IMR-90 (cell line): ENCODE data around the gene AMPD3. TPM values are rescaled to one million over a fixed set of nuclear protein-coding genes. Genes with fewer than 3 reads are reported as not detected.

Experiments
- ATAC-seq: fragments of 200-7000 bp; cut with Tn5 transposase; 2 replicates; pipeline ENCODE4 v1.9.1; 2020; ENCODE audit warnings: low read depth, mild to moderate bottlenecking, moderate library complexity
- BruUV-seq: library from RNA; stranded (reverse); fragments of 400-500 nt; replicated peaks from 2 replicates; lab custom pipeline; 2021; lab: Mats Ljungman, UMichigan
- CTCF ChIA-PET: fragments of 300-600 bp; formaldehyde crosslinking; extraction: SDS; loops from one replicate; lab custom pipeline; 2021; ENCODE audit warnings: antibody characterized with exemption; lab: Yijun Ruan, JAX
- POLR2A ChIA-PET: fragments of 300-600 bp; sonication (Branson Sonifier 250); formaldehyde crosslinking; loops from one replicate; lab custom pipeline; 2022; ENCODE audit warnings: antibody characterized with exemption; ENCODE audit not compliant: unreplicated experiment; lab: Charles Lee
- DNase-seq: peaks from one replicate; pipeline ENCODE4 v3.0.0; 2013
- H2AFZ ChIP-seq: replicated peaks from 2 replicates; pipeline ENCODE3; 2013; ENCODE audit warnings: low read length, mild to moderate bottlenecking; ENCODE audit not compliant: poor library complexity
- H2AK5ac ChIP-seq: 2 replicates; pipeline ENCODE4 v1.6.1; 2013; ENCODE audit warnings: low read depth, low read length, inconsistent platforms
- H2AK9ac ChIP-seq: replicated peaks from 2 replicates; pipeline ENCODE3; 2013; ENCODE audit warnings: mild to moderate bottlenecking, low read depth, low read length, moderate library complexity; ENCODE audit not compliant: poor library complexity
- H2BK120ac ChIP-seq: 2 replicates; pipeline ENCODE4 v1.6.1; 2013; ENCODE audit warnings: low read depth, low read length, inconsistent platforms
- H2BK15ac ChIP-seq: 3 replicates; pipeline ENCODE4 v1.6.1; 2013; ENCODE audit warnings: low read depth, low read length, inconsistent platforms
- H2BK20ac ChIP-seq: 2 replicates; pipeline ENCODE4 v1.6.1; 2013; ENCODE audit warnings: low read depth, mild to moderate bottlenecking, inconsistent platforms, low read length, moderate library complexity
- H2BK5ac ChIP-seq: 2 replicates; pipeline ENCODE4 v1.6.1; 2013; ENCODE audit warnings: mild to moderate bottlenecking, low read depth, low read length, inconsistent platforms; ENCODE audit not compliant: poor library complexity, severe bottlenecking
- H3K14ac ChIP-seq: replicated peaks from 2 replicates; pipeline ENCODE4 v1.6.1; 2013; ENCODE audit warnings: low read depth, low read length, inconsistent platforms
- H3K18ac ChIP-seq: 2 replicates; pipeline ENCODE4 v1.6.1; 2013; ENCODE audit warnings: low read depth, low read length, control low read depth
- H3K23ac ChIP-seq: 2 replicates; pipeline ENCODE4 v1.6.1; 2013; ENCODE audit warnings: low read depth, low read length, inconsistent platforms
- H3K27ac ChIP-seq: 2 replicates; pipeline ENCODE4 v1.5.1; 2013; ENCODE audit warnings: mild to moderate bottlenecking, control low read depth, low read length; ENCODE audit not compliant: insufficient read depth
- H3K27me3 ChIP-seq: 2 replicates; pipeline ENCODE4 v1.6.1; 2013; ENCODE audit warnings: low read length; ENCODE audit not compliant: control insufficient read depth, insufficient read depth
- H3K36me3 ChIP-seq: 2 replicates; pipeline ENCODE4 v1.6.1; 2013; ENCODE audit warnings: low read length, mixed read lengths; ENCODE audit not compliant: control insufficient read depth, insufficient read depth
- H3K4ac ChIP-seq: 2 replicates; pipeline ENCODE4 v1.6.1; 2013; ENCODE audit warnings: low read depth, low read length, inconsistent platforms
- H3K4me1 ChIP-seq: 2 replicates; pipeline ENCODE4 v1.6.1; 2013; ENCODE audit warnings: low read length, mixed read lengths; ENCODE audit not compliant: control insufficient read depth, insufficient read depth
- H3K4me2 ChIP-seq: 2 replicates; pipeline ENCODE4 v1.6.1; 2013; ENCODE audit warnings: low read depth, mild to moderate bottlenecking, control low read depth, low read length, moderate library complexity
- H3K4me3 ChIP-seq: 2 replicates; pipeline ENCODE4 v1.5.1; 2013; ENCODE audit warnings: low read depth, mild to moderate bottlenecking, control low read depth, low read length, moderate library complexity; ENCODE audit not compliant: insufficient read depth
- H3K56ac ChIP-seq: 2 replicates; pipeline ENCODE4 v1.6.1; 2013; ENCODE audit warnings: low read length, inconsistent platforms; ENCODE audit not compliant: insufficient read depth; ENCODE audit errors: extremely low read depth
- H3K79me1 ChIP-seq, 2 experiments: 2 replicates each; pipeline ENCODE4 v1.6.1; 2013; ENCODE audit warnings: low read length in 2 of 2, inconsistent platforms in 1 of 2, low read depth in 1 of 2
- H3K9ac ChIP-seq: 2 replicates; pipeline ENCODE4 v1.6.1; 2013; ENCODE audit warnings: low read depth, low read length, control low read depth
- H3K9me1 ChIP-seq: 2 replicates; pipeline ENCODE4 v1.6.1; 2013; ENCODE audit warnings: low read length, inconsistent platforms; ENCODE audit not compliant: insufficient read depth
- H3K9me3 ChIP-seq: 2 replicates; pipeline ENCODE4 v1.6.1; 2013; ENCODE audit warnings: low read length; ENCODE audit not compliant: control insufficient read depth, insufficient read depth
- H4K20me1 ChIP-seq: 2 replicates; pipeline ENCODE4 v1.6.1; 2013; ENCODE audit warnings: low read length, inconsistent platforms; ENCODE audit not compliant: insufficient read depth
- H4K5ac ChIP-seq: 2 replicates; pipeline ENCODE4 v1.6.1; 2013; ENCODE audit warnings: mild to moderate bottlenecking, low read depth, low read length, control low read depth
- H4K8ac ChIP-seq, 2 experiments: 2 replicates each; pipeline ENCODE4 v1.6.1; 2013; ENCODE audit warnings: low read depth in 2 of 2, low read length in 2 of 2, control low read depth in 1 of 2, inconsistent platforms in 1 of 2
- H4K91ac ChIP-seq: 2 replicates; pipeline ENCODE4 v1.6.1; 2013; ENCODE audit warnings: low read depth, low read length, inconsistent platforms; ENCODE audit not compliant: insufficient read depth
- BHLHE40 ChIP-seq: fragments of 150-350 bp; IDR thresholded peaks from 2 replicates; pipeline ENCODE4 v1.6.1; 2016; ENCODE audit warnings: mild to moderate bottlenecking, low read depth, low read length
- CEBPB ChIP-seq: IDR thresholded peaks from 2 replicates; pipeline ENCODE4 v1.6.1; 2012; ENCODE audit warnings: low read depth, low read length, improper control_type of control experiment
- CHD1 ChIP-seq: IDR thresholded peaks from 2 replicates; pipeline ENCODE4 v1.6.1; 2012; ENCODE audit warnings: low read depth, low read length, improper control_type of control experiment
- CTCF ChIP-seq: conservative IDR thresholded peaks from 2 replicates; pipeline ENCODE4 v1.5.1; 2012; ENCODE audit warnings: mild to moderate bottlenecking, low read depth, low read length, improper control_type of control experiment
- FOS ChIP-seq: fragments of 150-350 bp; IDR thresholded peaks from 2 replicates; pipeline ENCODE4 v1.6.1; 2016; ENCODE audit warnings: low read depth, low read length
- MAZ ChIP-seq: IDR thresholded peaks from 2 replicates; pipeline ENCODE4 v1.6.1; 2012; ENCODE audit warnings: low read depth, mild to moderate bottlenecking, low read length, improper control_type of control experiment, moderate library complexity, borderline replicate concordance
- NFE2L2 ChIP-seq: fragments of 150-350 bp; IDR thresholded peaks from 2 replicates; pipeline ENCODE4 v1.6.1; 2016; ENCODE audit warnings: low read depth, mild to moderate bottlenecking, low read length
- POLR2A ChIP-seq: IDR thresholded peaks from 2 replicates; pipeline ENCODE4 v1.6.1; 2012; ENCODE audit warnings: mild to moderate bottlenecking, low read depth, low read length
- RAD21 ChIP-seq: IDR thresholded peaks from 2 replicates; pipeline ENCODE4 v1.6.1; 2012; ENCODE audit warnings: low read length, improper control_type of control experiment
- RCOR1 ChIP-seq: IDR thresholded peaks from 2 replicates; pipeline ENCODE4 v1.6.1; 2012; ENCODE audit warnings: mild to moderate bottlenecking, low read length, improper control_type of control experiment; ENCODE audit not compliant: insufficient replicate concordance
- SMC3 ChIP-seq: fragments of 150-350 bp; IDR thresholded peaks from 2 replicates; pipeline ENCODE4 v1.6.1; 2016; ENCODE audit warnings: low read depth, mild to moderate bottlenecking, antibody characterized with exemption, low read length, moderate library complexity
- WGBS, 2 experiments: methylation state at CpG; one replicate each; pipeline versions ENCODE4 v1.1.5 to v1.1.7; 2013; ENCODE audit warnings: missing lambda C conversion rate in 2 of 2; ENCODE audit not compliant: insufficient read length in 1 of 2; ENCODE audit errors: extremely low coverage in 2 of 2; 5-methylcytosine and 5-hydroxymethylcytosine counted together
- dilution Hi-C: fragments of 300-500 bp; cut with HindIII; formaldehyde crosslinking; loops from one replicate; pipeline ENCODE4 v1.14.3; 2018; ENCODE audit warnings: low sequenced_read_pairs; ENCODE audit not compliant: unreplicated experiment
- in situ Hi-C: fragments of 300-500 bp; cut with MboI; formaldehyde crosslinking; loops from 3 replicates; pipeline ENCODE4 v1.14.3; 2019; ENCODE audit warnings: low sequenced_read_pairs, inconsistent platforms, mixed read lengths
- intact Hi-C: fragments of 100-400 bp; cut with micrococcal nuclease; formaldehyde crosslinking; loops from 2 replicates; pipeline ENCODE4 v1.10.0; 2022
- polyA plus RNA-seq, 3 experiments: library from polyadenylated mRNA; depleted of rRNA; stranded (reverse); fragments of >200 nt; gene quantifications; 2 replicates each; pipeline ENCODE4 v1.2.3, GENCODE V29; 2012; ENCODE audit warnings: low replicate concordance in 1 of 3
- total RNA-seq: library from RNA; depleted of rRNA; stranded (reverse); fragments of >200 nt; gene quantifications from 2 replicates; pipeline ENCODE4 v1.2.3, GENCODE V29; 2012

AMPD3 gene
- total and polyA plus RNA-seq, 2 of the 4 experiments (the other 2 are of a cell fraction): 8.6 to 12.1 TPM

- H2AK5ac ChIP-seq: peak overlapping the region; percentile 64; the same call in 1 of the 2 replicates
- 0 out of 2 replicates have a peak overlapping the region, but pooled peaks have one; percentile 28 for H3K4ac ChIP-seq
- intact Hi-C loops: no loop called here
- CTCF ChIA-PET: no interaction called here
- H3K4me1 ChIP-seq: peaks cover 20% of the 10 kb centered on the region
- no peak overlapping the region for H4K5ac ChIP-seq
- POLR2A ChIA-PET: no interaction called here
- no peak overlapping the region for H2BK5ac ChIP-seq
- no peak overlapping the region for H3K23ac ChIP-seq
- H2BK20ac ChIP-seq: no peak overlapping the region
- peaks cover 7 to 47% of the 10 kb centered on the region in 2 experiments; a peak in 3 of 4 replicates for H3K79me1 ChIP-seq
- no peak overlapping the region for H2BK120ac ChIP-seq
- dilution Hi-C loops: no loop called here
- H4K8ac ChIP-seq: no peak overlapping the region
- no peak overlapping the region for H3K14ac ChIP-seq
- H3K9me1 ChIP-seq: peaks cover 13% of the 10 kb centered on the region
- H2AFZ ChIP-seq: no peak overlapping the region
- H3K36me3 ChIP-seq: peaks cover 38% of the 10 kb centered on the region
- 0 out of 3 replicates have a peak overlapping the region, but pooled peaks have one; percentile 13 for H2BK15ac ChIP-seq
- BruUV-seq: no TSS peak
- DNase-seq: no peak
- 91% methylated on average over 5 of the region's 10 CpGs; no CpG with 5 or more reads in 1 of the 2 experiments for WGBS, 2 experiments
- H3K56ac ChIP-seq: no peak overlapping the region
- H3K4me3 ChIP-seq: no peak overlapping the region
- H4K20me1 ChIP-seq: peaks cover 13% of the 10 kb centered on the region
- TF ChIP-seq RAD21: no peak
- no peak for TF ChIP-seq RCOR1
- no peak for TF ChIP-seq CTCF
- no peak for TF ChIP-seq POLR2A
- no peak for TF ChIP-seq CEBPB
- no peak for TF ChIP-seq CHD1
- no peak for TF ChIP-seq NFE2L2
- no peak for TF ChIP-seq FOS
- TF ChIP-seq BHLHE40: no peak
- no peak for TF ChIP-seq SMC3
- TF ChIP-seq MAZ: no peak
- no peaks in the 10 kb centered on the region for H3K27me3 ChIP-seq
- peak overlapping the region; percentile 17 for H2AK9ac ChIP-seq
- no peak overlapping the region for H3K4me2 ChIP-seq
- H3K9me3 ChIP-seq: no peaks in the 10 kb centered on the region
- H3K27ac ChIP-seq: no peak overlapping the region
- no peak overlapping the region for H3K18ac ChIP-seq
- ATAC-seq: no peak
- H4K91ac ChIP-seq: peak overlapping the region; percentile 22; the same call in 1 of the 2 replicates
- in situ Hi-C loops: no loop called here
- H3K9ac ChIP-seq: no peak overlapping the region
Measured at GRCh38 chr11:10486161-10486840, 31.2 kb downstream of the AMPD3 start.
